HepG2 (cell line): ENCODE results near the gene CX3CR1. TPM values are rescaled to one million over a fixed set of nuclear protein-coding genes. Genes with fewer than 3 reads are reported as not detected.

Experiments used
- AGO2 ChIP-seq: fragments of 200-400 bp; formaldehyde crosslinking; optimal IDR thresholded peaks from 2 replicates; pipeline ENCODE3; 2017; ENCODE audit warnings: mild to moderate bottlenecking, low read depth, low read length, moderate library complexity
- BHLHE40 ChIP-seq: IDR thresholded peaks from 2 replicates; pipeline ENCODE4 v1.6.1; 2011; ENCODE audit warnings: low read length, improper control_type of control experiment
- CENPT ChIP-seq: sonication (generic); formaldehyde crosslinking; IDR thresholded peaks from 2 replicates; pipeline ENCODE4 v1.8.0; 2022; ENCODE audit warnings: low read depth, mild to moderate bottlenecking, moderate library complexity, missing genetic modification reagents
- HMG20A ChIP-seq: IDR thresholded peaks from 2 replicates; pipeline ENCODE4 v1.6.1; 2016; ENCODE audit warnings: borderline replicate concordance
- KLF12 ChIP-seq: sonication (generic); formaldehyde crosslinking; IDR thresholded peaks from 2 replicates; pipeline ENCODE4 v1.4.0; 2020; ENCODE audit warnings: missing genetic modification reagents, borderline replicate concordance
- MXI1 ChIP-seq: IDR thresholded peaks from 3 replicates; pipeline ENCODE4 v1.6.1; 2012; ENCODE audit warnings: low read depth, low read length, inconsistent platforms, borderline replicate concordance
- PHF21A ChIP-seq: sonication (generic); formaldehyde crosslinking; IDR thresholded peaks from 2 replicates; pipeline ENCODE4 v1.5.0; 2020; ENCODE audit warnings: mild to moderate bottlenecking, missing genetic modification reagents
- SMAD1 ChIP-seq: sonication (generic); formaldehyde crosslinking; IDR thresholded peaks from 2 replicates; pipeline ENCODE4 v1.4.0; 2020; ENCODE audit warnings: missing genetic modification reagents, low read depth, mild to moderate bottlenecking, borderline replicate concordance
- THAP7 ChIP-seq: sonication (generic); formaldehyde crosslinking; IDR thresholded peaks from 2 replicates; pipeline ENCODE4 v1.8.1; 2023; ENCODE audit warnings: mild to moderate bottlenecking, missing genetic modification reagents
- TRAFD1 ChIP-seq: sonication (generic); formaldehyde crosslinking; IDR thresholded peaks from 2 replicates; pipeline ENCODE4 v1.5.1; 2020; ENCODE audit warnings: missing genetic modification reagents, mild to moderate bottlenecking, borderline replicate concordance
- ZFP62 ChIP-seq: sonication (generic); formaldehyde crosslinking; IDR thresholded peaks from 2 replicates; pipeline ENCODE4 v1.4.0; 2020; ENCODE audit warnings: missing genetic modification reagents
- ZNF451 ChIP-seq: sonication (generic); formaldehyde crosslinking; IDR thresholded peaks from 2 replicates; pipeline ENCODE4 v1.5.0; 2020; ENCODE audit warnings: mild to moderate bottlenecking, missing genetic modification reagents
- polyA plus RNA-seq, 8 experiments: library from polyadenylated mRNA; depleted of rRNA in 3 of 8; stranded (reverse) in 7 of 8; unstranded in 1 of 8; fragments of >200 nt; fragmentation: Illumina TruSeq in 4 of 8; extraction: Trizol in 4 of 8; gene quantifications; 2 replicates each; pipeline versions ENCODE4 v1.2.1 to v1.2.3, GENCODE V29; 2011 to 2016; ENCODE audit warnings: low read depth in 4 of 8, missing spikeins in 1 of 8, mixed read lengths in 1 of 8; ENCODE audit not compliant: insufficient read depth in 1 of 8
- total RNA-seq, 5 experiments: library from RNA; depleted of rRNA; stranded (reverse); fragments of >200 nt; fragmentation: Illumina TruSeq; extraction: Trizol; gene quantifications; 2 replicates each; pipeline ENCODE4 v1.2.3, GENCODE V29; 2016; ENCODE audit warnings: low read depth in 1 of 5
- TF ChIP-seq, protein P1 (sequence below): conservative IDR thresholded peaks from 2 replicates; pipeline ENCODE4 v1.6.1; 2018; ENCODE audit warnings: missing genetic modification reagents
- TF ChIP-seq, protein P2 (sequence below): sonication (generic); formaldehyde crosslinking; IDR thresholded peaks from 2 replicates; pipeline ENCODE4 v1.4.0; 2020; ENCODE audit warnings: low read depth, mild to moderate bottlenecking, missing genetic modification reagents
- TF ChIP-seq, protein P3 (sequence below): sonication (generic); formaldehyde crosslinking; IDR thresholded peaks from 2 replicates; pipeline ENCODE4 v1.5.0; 2020; ENCODE audit warnings: mild to moderate bottlenecking, missing genetic modification reagents
- TF ChIP-seq, protein P4 (sequence below): sonication (generic); formaldehyde crosslinking; IDR thresholded peaks from 2 replicates; pipeline ENCODE4 v1.4.0; 2020; ENCODE audit warnings: missing genetic modification reagents
- TF ChIP-seq, protein P5 (sequence below): sonication (generic); formaldehyde crosslinking; IDR thresholded peaks from 2 replicates; pipeline ENCODE4 v1.8.1; 2023; ENCODE audit warnings: mild to moderate bottlenecking, missing genetic modification reagents, borderline replicate concordance

The CX3CR1 gene
- total and polyA plus RNA-seq, 2 of the 13 experiments (the other 11 are each of a cell fraction or from before 2014, with no cell fraction given) = not detected

DNA sequence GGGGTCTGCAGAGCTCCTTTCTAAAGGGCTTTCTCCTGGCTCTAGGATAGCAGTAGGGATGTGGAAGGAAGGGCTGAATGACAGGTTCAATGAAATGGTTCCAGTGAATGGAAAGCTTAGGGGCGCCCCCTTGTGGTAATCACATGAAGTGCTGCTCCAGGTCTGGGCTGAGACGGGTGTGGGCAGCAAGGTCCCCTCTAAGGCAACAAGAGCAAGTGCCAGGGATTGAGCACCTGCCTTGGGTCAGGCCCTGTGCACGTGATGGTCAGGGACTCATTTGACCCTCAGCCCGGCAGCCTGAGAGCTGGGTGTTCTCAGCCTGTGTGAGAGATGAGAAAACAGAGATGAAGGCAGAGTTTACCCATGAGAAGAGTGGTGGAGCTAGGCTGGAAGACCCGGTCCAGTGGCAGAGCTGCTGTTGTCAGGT is 12.1 kb upstream of the CX3CR1 start (continued):
- TF ChIP-seq, protein P1, sequence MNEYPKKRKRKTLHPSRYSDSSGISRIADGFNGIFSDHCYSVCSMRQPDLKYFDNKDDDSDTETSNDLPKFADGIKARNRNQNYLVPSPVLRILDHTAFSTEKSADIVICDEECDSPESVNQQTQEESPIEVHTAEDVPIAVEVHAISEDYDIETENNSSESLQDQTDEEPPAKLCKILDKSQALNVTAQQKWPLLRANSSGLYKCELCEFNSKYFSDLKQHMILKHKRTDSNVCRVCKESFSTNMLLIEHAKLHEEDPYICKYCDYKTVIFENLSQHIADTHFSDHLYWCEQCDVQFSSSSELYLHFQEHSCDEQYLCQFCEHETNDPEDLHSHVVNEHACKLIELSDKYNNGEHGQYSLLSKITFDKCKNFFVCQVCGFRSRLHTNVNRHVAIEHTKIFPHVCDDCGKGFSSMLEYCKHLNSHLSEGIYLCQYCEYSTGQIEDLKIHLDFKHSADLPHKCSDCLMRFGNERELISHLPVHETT = no peak
- TF ChIP-seq, protein P2, sequence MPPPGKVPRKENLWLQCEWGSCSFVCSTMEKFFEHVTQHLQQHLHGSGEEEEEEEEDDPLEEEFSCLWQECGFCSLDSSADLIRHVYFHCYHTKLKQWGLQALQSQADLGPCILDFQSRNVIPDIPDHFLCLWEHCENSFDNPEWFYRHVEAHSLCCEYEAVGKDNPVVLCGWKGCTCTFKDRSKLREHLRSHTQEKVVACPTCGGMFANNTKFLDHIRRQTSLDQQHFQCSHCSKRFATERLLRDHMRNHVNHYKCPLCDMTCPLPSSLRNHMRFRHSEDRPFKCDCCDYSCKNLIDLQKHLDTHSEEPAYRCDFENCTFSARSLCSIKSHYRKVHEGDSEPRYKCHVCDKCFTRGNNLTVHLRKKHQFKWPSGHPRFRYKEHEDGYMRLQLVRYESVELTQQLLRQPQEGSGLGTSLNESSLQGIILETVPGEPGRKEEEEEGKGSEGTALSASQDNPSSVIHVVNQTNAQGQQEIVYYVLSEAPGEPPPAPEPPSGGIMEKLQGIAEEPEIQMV = no peak
- TF ChIP-seq THAP7 (CRISPR knock-in tag) = no peak
- TF ChIP-seq MXI1 = no peak
- TF ChIP-seq AGO2 = no peak
- TF ChIP-seq, protein P3, sequence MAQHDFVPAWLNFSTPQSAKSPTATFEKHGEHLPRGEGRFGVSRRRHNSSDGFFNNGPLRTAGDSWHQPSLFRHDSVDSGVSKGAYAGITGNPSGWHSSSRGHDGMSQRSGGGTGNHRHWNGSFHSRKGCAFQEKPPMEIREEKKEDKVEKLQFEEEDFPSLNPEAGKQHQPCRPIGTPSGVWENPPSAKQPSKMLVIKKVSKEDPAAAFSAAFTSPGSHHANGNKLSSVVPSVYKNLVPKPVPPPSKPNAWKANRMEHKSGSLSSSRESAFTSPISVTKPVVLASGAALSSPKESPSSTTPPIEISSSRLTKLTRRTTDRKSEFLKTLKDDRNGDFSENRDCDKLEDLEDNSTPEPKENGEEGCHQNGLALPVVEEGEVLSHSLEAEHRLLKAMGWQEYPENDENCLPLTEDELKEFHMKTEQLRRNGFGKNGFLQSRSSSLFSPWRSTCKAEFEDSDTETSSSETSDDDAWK (CRISPR knock-in tag) = no peak
- TF ChIP-seq, protein P4, sequence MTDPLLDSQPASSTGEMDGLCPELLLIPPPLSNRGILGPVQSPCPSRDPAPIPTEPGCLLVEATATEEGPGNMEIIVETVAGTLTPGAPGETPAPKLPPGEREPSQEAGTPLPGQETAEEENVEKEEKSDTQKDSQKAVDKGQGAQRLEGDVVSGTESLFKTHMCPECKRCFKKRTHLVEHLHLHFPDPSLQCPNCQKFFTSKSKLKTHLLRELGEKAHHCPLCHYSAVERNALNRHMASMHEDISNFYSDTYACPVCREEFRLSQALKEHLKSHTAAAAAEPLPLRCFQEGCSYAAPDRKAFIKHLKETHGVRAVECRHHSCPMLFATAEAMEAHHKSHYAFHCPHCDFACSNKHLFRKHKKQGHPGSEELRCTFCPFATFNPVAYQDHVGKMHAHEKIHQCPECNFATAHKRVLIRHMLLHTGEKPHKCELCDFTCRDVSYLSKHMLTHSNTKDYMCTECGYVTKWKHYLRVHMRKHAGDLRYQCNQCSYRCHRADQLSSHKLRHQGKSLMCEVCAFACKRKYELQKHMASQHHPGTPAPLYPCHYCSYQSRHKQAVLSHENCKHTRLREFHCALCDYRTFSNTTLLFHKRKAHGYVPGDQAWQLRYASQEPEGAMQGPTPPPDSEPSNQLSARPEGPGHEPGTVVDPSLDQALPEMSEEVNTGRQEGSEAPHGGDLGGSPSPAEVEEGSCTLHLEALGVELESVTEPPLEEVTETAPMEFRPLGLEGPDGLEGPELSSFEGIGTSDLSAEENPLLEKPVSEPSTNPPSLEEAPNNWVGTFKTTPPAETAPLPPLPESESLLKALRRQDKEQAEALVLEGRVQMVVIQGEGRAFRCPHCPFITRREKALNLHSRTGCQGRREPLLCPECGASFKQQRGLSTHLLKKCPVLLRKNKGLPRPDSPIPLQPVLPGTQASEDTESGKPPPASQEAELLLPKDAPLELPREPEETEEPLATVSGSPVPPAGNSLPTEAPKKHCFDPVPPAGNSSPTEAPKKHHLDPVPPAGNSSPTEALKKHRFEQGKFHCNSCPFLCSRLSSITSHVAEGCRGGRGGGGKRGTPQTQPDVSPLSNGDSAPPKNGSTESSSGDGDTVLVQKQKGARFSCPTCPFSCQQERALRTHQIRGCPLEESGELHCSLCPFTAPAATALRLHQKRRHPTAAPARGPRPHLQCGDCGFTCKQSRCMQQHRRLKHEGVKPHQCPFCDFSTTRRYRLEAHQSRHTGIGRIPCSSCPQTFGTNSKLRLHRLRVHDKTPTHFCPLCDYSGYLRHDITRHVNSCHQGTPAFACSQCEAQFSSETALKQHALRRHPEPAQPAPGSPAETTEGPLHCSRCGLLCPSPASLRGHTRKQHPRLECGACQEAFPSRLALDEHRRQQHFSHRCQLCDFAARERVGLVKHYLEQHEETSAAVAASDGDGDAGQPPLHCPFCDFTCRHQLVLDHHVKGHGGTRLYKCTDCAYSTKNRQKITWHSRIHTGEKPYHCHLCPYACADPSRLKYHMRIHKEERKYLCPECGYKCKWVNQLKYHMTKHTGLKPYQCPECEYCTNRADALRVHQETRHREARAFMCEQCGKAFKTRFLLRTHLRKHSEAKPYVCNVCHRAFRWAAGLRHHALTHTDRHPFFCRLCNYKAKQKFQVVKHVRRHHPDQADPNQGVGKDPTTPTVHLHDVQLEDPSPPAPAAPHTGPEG (CRISPR knock-in tag) = no peak
- TF ChIP-seq KLF12 (CRISPR knock-in tag) = no peak
- no peak for TF ChIP-seq ZNF451 (CRISPR knock-in tag)
- TF ChIP-seq PHF21A (CRISPR knock-in tag) = no peak
- TF ChIP-seq HMG20A = 0 out of 2 replicates have a peak, but pooled peaks have one; percentile 22
- no peak for TF ChIP-seq ZFP62 (CRISPR knock-in tag)
- peak; percentile 75 for TF ChIP-seq BHLHE40
- TF ChIP-seq, protein P5, sequence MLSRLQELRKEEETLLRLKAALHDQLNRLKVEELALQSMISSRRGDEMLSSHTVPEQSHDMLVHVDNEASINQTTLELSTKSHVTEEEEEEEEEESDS (CRISPR knock-in tag) = no peak
- no peak for TF ChIP-seq CENPT (CRISPR knock-in tag)
- TF ChIP-seq TRAFD1 (CRISPR knock-in tag) = no peak
- TF ChIP-seq SMAD1 = no peak
